A549 treated with GW870086 at 1 μM for 4 hours (cell line): ENCODE results near the gene BEND5. TPM values are rescaled to one million over a fixed set of nuclear protein-coding genes. Genes with fewer than 3 reads are reported as not detected.

Experiments
- total RNA-seq: library from RNA; stranded (reverse); fragments of 200-300 nt; extraction: Qiagen RNA extraction; gene quantifications from 5 replicates; pipeline ENCODE4 v1.2.3, GENCODE V29; 2022; ENCODE audit warnings: low read depth

The BEND5 gene, protein sequence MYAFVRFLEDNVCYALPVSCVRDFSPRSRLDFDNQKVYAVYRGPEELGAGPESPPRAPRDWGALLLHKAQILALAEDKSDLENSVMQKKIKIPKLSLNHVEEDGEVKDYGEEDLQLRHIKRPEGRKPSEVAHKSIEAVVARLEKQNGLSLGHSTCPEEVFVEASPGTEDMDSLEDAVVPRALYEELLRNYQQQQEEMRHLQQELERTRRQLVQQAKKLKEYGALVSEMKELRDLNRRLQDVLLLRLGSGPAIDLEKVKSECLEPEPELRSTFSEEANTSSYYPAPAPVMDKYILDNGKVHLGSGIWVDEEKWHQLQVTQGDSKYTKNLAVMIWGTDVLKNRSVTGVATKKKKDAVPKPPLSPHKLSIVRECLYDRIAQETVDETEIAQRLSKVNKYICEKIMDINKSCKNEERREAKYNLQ
- not detected in 5 replicates for total RNA-seq

DNA sequence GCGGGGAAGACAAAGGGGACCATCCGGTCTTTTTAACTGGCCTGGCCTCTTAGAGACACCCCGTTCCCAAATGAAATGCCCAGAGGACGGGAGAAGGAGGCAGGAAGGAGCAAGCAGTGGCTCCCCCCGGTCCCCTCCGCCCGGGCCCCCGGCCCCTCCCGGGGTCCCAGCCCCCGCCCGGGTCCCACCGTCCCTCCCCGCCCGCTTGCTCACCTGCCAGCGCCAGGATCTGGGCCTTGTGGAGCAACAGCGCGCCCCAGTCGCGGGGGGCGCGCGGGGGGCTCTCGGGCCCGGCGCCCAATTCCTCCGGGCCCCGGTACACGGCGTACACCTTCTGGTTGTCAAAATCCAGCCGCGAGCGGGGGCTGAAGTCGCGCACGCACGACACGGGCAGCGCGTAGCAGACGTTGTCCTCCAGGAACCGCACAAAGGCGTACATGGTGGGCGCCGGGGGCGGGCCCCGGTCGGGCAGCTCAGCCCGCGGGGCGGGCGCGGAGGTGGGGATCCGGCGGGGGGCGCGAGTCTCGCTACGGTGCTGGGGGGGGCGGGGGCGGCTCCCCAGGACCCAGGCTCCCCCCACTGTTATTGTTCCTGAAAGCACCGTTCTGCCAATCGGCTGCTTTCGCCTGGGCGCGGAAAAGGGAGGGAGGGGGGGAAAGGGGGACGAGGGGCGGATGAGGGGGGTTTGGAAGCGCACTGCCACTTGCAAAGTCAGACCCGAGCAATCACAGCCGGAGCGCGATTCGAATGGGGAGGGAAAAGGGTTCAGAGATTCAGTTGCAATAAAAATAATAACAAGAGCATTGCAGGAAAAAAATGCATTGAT, at the start of gene BEND5:
TSS of gene BEND5 (minus strand) at position 499 of the 826 bp plus-strand sequence. CDS start at position 439, 60 bp downstream.

